Activated CD8-positive, alpha-beta memory T cell treated with anti-CD3 and anti-CD28 coated beads for 36 hours (primary cell): Measurements from ENCODE around the gene FTO. TPM values are rescaled to one million over a fixed set of nuclear protein-coding genes. Genes with fewer than 3 reads are reported as not detected.

ENCODE experiments used
- CTCF ChIA-PET: fragments of 350-600 bp; sonication (Branson Sonifier 250); formaldehyde crosslinking; loops from one replicate; lab custom pipeline; 2021; ENCODE audit warnings: antibody characterized with exemption; lab: Charles Lee
- POLR2A ChIA-PET: fragments of 350-600 bp; sonication (Branson Sonifier 250); formaldehyde crosslinking; loops from one replicate; lab custom pipeline; 2021; ENCODE audit warnings: antibody characterized with exemption; lab: Charles Lee
- total RNA-seq, 2 experiments: library from RNA; stranded (reverse); gene quantifications; one replicate each; pipeline ENCODE4 v1.2.3, GENCODE V29; 2021

Gene FTO
- total RNA-seq, 2 experiments from 2014 or later = 49.5 to 52.8 TPM

DNA sequence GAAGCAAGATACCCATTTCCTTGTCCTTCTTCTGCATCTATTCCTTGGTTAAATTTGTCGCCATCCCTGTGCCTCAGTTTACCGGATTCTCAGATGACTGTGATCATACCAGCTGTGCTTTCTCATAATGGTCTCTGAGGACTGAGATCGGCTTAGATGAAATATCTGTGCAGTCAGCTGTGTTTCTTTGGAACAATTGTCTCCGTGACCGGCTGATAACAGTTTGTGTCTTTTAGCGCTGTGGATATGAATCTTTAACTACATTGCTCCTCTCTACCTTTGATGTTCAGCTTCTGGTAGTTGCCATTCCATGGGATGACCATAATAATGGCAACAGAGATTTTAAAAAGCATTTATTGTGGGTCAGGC, 473 bp downstream of the FTO start:
- POLR2A ChIA-PET = no interaction called here
- CTCF ChIA-PET = interaction anchor here (0.9 kb wide), 1 partner anchor 188 kb away, joined by 3 read pairs; no protein-coding TSS in a partner anchor

DNA sequence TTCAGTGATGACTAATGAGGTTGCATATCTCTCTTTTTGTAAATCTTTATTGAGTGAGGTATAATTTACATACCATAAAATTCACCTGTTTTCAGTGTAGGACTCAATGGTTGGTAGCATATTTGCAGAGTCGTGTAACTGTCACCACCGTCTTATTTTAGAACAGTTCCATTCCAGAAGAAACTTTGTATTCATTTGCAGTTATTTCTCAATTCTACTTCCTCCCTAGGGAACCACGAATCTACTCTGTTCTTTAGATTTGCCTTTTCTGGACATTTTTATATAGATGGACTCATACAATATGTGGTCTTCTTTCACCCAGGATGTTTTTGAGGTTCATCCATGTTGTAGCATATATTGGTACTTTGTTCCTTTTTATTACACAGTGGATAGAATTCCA, 3.7 kb downstream of the FTO start:
- ChIA-PET POLR2A (no interaction called here), CTCF (no interaction called here)

DNA sequence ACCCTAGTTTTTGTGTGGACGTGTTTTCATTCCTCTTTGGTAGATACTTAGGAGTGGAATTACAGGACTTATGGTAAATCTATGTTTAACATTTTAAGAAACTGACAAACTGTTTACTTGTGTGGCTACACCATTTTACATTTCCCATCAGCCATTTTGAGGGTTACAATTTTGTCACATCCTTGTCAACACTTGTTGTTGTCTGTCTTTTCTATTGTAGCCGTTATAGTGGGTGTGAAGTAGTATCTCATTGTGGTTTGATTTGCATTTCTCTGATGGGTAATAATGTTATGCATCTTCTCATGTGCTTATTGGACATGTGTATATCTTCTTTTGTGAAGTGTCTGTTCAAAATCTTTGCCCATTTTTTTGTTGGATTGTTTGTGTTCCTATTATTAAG, 4.5 kb downstream of the FTO start:
- ChIA-PET POLR2A (no interaction called here), CTCF (no interaction called here)

DNA sequence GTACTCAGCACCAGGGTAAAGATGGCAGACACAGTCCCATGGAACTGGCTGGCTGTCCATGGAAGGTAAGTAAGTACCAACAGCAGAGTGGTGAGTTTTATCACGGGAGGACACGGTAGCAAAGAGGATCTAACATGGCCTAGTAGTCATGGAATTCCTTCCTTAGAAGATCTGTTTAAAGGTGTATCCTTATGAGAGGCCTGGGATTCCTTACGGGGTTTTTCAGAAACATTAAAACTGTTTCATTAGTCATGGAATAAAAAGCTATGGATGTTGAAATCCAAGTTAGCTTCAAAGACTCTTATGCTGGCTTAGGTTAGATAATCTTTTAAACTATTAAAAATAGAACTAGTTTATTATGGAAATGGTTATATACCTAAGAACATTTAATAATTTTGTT, 7.4 kb downstream of the FTO start:
- POLR2A ChIA-PET = no interaction called here
- CTCF ChIA-PET = no interaction called here

DNA sequence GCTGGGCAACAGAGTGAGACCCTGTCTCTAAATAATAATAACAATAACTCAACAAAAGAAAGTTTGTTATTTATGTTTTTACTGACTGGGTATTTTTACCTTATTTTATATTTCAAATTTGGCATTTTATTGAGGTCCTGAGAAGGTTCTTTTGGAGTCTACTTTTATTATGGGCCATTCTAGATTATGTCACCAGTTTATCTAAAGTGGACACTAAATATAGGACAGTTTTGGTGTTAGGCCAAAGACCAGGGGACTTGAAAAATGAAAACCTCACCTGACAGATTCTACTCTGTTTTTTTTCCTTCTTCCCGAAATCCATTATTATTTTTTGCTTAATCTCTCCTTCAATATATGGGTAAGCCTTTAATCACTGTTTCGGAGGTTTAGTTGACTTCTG, 8.1 kb downstream of the FTO start:
- CTCF ChIA-PET = no interaction called here
- POLR2A ChIA-PET = no interaction called here

DNA sequence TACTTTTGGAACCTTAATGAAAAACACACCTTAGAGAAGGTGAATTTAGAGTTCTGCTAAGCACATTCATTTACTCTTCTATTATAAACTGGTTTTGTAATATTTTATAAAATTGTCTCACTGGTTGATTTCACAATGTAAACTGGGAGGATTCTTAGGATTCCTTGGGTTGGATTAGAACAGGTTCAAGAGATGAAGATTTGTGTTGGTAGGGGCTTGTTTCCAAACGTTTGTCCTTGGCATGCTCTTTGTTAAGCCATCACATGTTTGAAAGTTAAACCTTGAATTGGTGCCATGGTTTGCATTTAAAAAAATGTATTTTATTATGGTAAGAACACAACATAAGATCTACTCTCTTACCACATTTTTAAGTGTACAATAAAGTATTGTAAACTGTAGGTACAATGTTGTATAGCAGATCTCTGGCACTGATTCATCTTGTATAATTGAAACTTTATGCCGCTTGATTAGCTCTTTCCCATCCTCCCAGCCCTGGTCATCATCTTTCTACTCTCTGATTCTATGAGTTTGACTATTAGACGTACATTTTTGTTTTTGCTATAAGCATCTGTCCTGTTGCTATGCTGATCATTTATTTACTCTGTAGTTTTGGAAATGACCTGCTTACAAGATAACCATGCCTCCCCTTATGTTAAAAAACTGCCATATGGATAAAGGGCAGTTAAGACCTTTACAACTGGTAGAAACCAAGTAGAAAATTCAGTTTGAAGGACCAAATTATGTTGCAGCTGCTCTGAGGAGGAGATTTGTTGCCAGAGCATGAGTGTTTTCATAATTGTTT, 9.6 kb downstream of the FTO start:
- ChIA-PET CTCF (no interaction called here), POLR2A (no interaction called here)

DNA sequence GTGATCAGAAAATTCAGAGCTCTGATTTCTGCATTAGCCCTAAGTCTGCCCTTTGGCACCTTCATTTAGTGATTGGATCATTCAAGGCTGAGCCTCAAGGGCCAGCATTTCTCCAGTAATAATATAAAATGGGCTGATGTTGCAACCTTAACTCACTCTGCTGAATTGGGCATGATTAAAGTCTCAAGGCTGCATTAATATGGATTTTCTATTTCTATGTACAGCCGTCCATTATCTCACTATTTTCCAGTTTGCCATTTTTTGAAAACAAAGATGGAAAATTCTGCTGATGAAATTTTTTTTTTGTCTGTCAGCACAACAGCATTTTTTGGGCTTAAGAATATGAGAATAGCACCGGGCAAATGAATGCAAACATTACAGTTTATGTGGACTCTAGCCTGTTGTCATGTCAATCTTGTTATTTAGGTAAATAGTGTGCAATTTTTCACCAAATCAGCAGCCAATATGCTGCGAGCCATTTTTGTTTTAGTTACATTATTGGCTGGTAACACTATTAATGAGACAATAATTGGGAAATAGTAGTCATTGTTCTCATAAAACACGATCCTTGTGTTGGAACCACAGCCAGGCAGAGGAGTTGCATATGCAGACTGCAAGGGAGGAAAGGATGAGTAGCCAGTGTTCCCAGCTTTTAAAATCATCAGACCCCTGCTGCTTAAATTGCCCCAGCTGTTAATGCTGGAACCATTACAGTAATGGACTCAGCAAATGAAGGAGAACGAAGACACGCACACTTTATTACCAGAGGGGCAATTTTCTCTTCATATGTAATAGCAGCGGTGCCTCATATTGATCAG, 10.5 kb downstream of the FTO start:
- ChIA-PET CTCF (no interaction called here), POLR2A (no interaction called here)

DNA sequence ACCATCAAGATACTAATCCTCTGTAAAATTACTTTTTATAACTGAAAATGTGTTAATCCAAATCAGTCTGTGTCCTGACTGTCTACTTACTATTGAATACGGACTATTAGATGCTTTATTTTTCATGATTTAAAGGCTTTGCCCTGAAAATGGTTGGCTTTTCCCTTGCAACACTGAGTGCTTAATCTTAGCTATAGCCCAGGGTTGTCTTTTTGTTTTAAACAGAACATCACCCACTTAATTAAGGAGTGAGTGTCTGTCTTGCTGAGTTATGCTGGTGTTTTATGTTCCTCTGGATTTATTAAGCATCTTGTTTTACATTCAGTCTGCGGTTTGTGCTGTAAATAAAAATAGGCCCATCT, 11.0 kb downstream of the FTO start:
- CTCF ChIA-PET = no interaction called here

DNA sequence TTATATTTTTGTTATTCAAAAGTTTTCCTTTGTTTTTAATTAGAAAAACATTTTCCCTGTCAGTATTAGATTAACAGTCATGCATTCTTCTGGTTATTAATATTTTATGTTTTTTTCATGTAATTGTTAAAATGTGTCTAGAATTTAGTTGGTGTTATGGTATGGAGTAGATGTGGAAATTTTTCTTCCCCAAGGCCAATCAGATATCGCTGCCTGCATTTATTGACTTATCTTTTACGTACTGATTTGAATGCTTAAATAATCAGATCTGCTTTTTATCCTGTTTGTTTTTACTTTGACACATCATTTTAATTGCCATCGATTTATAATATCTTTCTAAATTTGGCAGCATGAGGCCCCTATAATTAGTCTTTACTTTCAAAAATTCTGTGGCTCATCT, 13.6 kb downstream of the FTO start:
- ChIA-PET CTCF (no interaction called here), POLR2A (no interaction called here)

More for the DNA sequence above, 11.0 kb downstream of the FTO start:
- POLR2A ChIA-PET = no interaction called here

DNA sequence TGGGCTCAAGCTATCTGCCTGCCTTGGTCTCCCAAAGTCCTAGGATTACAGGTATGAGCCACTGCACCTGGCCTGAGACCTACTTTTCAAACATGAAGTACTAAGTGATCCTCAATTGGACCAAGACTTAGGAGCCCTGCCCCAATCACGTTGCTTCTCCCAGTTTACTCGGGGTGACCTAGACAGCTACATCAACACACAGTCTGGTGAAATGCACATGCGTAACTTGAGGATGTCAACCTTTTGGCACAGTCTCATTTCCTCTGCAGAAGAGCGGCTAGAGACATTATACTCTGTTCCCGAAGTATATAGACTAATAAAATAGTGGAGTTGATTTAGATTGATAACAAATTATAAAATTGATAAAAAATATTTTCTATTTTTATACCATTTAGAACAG, 17.1 kb downstream of the FTO start:
- ChIA-PET POLR2A (no interaction called here), CTCF (no interaction called here)

DNA sequence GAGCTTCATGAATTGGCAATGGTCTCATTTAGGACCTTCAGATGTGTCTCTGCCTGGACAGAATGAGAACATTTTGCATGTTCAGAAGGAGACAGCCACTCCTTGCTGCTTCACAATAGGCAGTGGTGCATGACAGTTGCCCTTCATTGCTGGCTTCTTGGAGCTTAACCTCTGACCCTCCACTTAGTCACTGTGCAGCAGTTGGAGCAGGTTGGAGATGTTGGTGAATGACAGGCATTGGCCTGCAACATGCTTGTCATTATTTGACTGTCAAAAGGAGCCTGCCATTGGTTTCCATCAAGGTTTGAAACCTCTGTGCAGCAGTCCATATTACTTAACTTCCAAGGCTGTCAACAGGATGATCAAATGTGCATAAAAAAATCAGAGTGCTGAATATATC, 22.7 kb downstream of the FTO start:
- POLR2A ChIA-PET = no interaction called here
- CTCF ChIA-PET = no interaction called here

DNA sequence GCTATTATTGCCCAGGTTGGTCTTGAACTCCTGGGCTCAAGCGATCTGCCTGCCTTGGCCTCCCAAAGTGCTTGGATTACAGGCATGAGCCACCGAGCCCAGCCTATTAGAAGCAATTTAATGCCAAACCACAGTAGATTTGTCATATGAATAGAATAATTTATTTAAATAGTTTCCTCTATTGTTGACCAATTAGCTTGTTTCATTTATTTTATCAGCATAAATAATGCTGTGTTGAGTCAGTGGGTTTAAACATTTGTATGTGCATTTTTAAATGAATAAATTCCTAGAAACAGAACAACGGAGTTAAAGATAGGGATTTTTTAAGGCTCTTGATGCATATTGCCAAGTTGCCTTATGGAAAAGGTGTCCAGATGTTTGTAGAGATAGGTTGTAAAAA, 26.7 kb downstream of the FTO start:
- ChIA-PET POLR2A (no interaction called here), CTCF (no interaction called here)

DNA sequence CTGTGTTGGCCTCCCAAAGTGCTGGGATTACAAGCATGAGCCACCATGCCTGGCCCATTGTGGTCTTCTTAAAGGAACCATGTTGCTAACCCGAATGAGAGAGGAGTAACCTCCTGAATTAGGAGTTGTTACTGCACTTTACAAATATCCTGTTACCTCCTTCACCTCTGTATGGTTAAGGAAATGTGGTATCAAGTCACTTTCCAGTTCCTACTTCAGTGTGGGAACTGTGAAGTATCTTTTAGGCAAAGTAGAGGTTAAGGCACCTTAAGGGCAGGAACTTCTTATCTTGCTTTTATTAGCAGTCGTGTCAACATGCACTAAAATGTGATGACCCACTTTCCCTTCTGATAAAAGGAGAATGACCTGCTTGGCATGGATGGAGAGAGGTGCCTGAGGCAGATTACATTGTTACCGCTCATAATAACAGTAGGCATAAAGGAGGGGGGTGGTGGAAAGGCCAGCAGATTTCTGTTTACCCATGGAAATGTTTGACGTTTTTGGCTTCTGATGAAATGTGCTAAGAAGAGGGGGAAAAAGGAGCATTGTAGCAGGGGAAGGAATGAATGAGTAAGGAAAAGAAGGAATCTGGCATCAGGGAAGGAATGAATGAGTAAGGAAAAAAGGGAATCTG, 28.5 kb downstream of the FTO start:
- ChIA-PET CTCF (no interaction called here), POLR2A (no interaction called here)

DNA sequence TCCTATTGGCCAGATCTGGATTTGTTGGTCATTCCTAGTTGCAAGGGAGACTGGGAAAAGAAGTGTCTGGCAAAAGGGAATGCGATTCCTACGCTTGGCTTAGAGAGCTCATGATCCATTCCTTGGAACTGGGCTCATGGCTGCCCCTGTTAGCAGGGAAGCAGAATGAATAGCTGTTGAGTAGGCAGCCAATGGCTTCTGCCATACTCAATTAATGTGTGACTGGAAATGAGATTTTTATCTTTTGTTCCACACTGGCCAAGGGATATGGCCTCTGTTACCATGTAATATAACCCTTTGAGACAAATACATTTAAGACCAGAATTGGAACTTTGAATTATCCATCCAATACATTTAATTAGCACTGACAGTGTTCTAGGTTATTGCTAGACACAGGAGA, 31.0 kb downstream of the FTO start:
- CTCF ChIA-PET = interaction anchor here (1.0 kb wide), 1 partner anchor 8 kb away, joined by 4 read pairs; no protein-coding TSS in a partner anchor
- POLR2A ChIA-PET = no interaction called here

DNA sequence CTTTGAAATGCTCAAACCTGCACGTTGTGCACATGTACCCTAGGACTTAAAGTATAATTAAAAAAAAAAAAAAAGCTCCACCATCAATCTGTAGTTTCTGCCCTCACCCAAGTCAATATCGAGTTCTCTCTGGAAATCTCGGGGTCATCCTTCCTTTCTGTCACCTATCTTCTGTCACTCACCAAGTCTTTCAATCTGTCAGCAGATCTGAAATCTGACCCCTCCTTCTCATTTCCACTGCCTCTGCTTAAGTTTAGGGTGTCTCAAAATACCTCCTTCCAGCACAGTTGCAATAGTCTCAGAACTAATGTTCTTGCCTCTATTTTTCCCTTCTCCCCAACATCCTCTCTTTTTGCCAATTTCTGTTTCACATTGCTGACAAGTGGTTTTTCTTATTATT, 32.3 kb downstream of the FTO start:
- CTCF ChIA-PET = no interaction called here
- POLR2A ChIA-PET = no interaction called here

DNA sequence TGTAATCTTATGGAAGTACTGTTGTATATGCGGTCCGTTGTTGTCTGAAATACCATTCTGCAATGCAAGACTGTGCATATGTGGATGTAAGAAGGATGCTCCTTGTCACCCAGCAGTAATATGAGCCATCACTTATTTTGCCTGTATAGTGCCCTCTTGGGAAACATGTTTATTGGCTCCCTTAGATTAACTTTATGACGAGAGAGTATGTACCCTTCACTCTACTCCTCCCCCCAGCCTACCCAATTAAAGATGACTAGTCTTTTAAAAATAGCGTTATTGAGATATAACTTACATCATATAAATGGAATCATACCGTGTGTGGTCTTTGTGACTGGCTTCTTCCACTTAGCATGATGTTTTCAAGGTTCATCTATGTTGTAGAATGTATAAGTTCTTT, 33.6 kb downstream of the FTO start:
- ChIA-PET CTCF (no interaction called here), POLR2A (no interaction called here)

DNA sequence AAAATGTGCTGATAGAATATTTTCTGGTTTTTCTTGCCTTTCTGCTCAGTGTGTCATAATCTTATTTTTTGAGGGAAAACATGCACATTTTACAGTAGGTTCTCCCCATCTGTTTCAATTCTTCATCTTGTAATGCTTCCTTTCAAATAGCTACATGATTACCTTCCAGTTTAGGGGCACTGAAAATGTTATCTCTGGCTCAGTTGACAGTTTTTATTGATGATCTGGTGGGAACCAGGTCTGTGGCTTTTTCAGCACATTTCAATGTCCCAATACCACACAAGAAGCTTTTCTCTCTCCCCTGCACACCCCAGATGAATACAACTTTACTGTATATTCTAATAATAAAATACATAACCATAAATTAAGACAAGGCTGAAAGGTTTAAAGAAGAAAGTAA, 36.5 kb downstream of the FTO start:
- ChIA-PET CTCF (no interaction called here), POLR2A (no interaction called here)

DNA sequence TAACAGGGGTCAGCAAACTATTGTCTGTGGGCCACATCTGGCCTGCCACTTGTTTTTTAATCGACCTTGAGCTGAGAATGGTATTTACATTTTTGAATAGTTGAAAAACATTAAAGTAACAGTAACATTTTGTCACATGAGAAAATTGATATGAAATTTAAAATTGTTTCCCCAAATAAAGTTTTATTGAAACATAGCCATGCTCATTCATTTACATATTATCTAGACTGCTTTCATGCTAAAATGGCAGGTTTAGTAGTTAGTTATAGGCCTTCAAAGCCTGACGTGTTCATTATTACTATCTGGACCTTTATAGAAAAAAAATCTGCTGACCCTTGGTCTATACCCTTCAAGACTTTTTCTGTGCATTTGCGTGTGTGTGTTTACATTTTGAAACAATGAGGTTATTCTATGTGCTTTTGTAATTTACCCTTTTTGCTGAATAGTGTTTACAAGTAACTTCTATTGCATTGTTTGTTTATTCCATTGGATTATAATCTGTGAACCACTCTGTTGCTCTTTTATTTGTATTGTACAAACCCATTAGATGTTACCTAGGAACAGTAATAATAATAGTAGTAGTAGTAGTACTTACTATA, 37.1 kb downstream of the FTO start:
- ChIA-PET CTCF (no interaction called here), POLR2A (no interaction called here)

DNA sequence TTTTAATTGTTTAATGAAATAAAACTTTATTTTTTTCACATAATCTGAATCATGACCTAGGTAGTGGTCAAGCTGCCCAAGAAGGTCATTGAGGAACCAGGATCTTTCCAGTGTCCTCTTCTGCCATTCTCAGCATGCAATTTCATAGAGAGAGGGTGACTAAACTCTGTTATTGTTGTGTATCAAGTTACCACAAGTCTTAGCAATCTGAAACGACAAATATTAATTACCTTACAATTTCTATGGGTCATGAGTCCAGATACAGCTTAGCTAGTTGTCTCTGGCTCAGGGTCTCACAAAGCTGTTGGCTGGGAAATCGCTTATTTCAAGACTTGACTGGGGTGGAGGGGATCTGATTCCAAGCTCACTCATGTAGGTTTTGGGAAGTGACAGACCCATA, 37.6 kb downstream of the FTO start:
- ChIA-PET POLR2A (no interaction called here), CTCF (no interaction called here)

DNA sequence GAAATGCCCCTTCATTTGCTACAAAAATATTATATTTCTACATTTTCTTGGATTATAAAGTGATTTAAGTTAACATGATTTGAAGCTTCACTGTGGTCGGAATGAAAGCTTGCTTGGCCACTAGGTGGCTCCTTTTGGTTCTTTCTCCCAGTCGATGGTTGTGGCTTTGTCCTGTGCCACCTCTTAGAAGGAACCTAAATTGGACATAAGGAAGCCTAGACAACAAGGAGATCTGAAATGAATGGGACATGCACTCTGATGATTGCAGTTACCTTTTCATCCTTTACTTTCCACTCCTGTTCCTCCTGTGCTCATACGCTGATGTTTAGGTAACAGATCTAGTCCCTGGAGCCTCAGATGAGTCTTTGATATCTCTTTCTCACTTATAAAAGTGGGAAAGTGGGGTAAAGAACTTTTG, 39.2 kb downstream of the FTO start:
- ChIA-PET POLR2A (no interaction called here), CTCF (interaction anchor here (0.6 to 1.7 kb wide), 4 partner anchors 8 to 26 kb away, joined by 3 to 6 read pairs (median 4); no protein-coding TSS in a partner anchor)
